AG04449 (cell line): ENCODE measurements around the gene HENMT1.

Experiments
- CTCF ChIA-PET: fragments of 350-600 bp; formaldehyde crosslinking; extraction: SDS; loops from one replicate; lab custom pipeline; 2021; ENCODE audit warnings: antibody characterized with exemption; lab: Yijun Ruan, JAX
- POLR2A ChIA-PET: fragments of 400-600, 350-600 bp; formaldehyde crosslinking; extraction: SDS; loops from one replicate; lab custom pipeline; 2020; ENCODE audit warnings: antibody characterized with exemption, inconsistent platforms; lab: Yijun Ruan, JAX
- DNase-seq: peaks from one replicate; pipeline ENCODE4 v3.0.0-alpha.2; 2010; ENCODE audit warnings: low read depth, low spot score
- H3K4me3 ChIP-seq: 2 replicates; pipeline ENCODE4 v1.5.1; 2011; ENCODE audit warnings: low read depth, mild to moderate bottlenecking, control low read depth, low read length
- CTCF ChIP-seq: IDR thresholded peaks from one replicate; pipeline ENCODE4 v1.5.1; 2011; ENCODE audit warnings: mild to moderate bottlenecking, moderate library complexity, low read length, control low read depth, inconsistent platforms; ENCODE audit not compliant: insufficient read depth; ENCODE audit errors: missing control alignments

Gene HENMT1

GRCh38 chr1:108634521-108634920 lies 26.4 kb downstream of the HENMT1 start:
- POLR2A ChIA-PET = no interaction called here
- CTCF ChIA-PET = interaction anchor here (1.1 to 2.0 kb wide), 2 partner anchors 10 to 122 kb away, joined by 3 to 9 read pairs; no protein-coding TSS in a partner anchor
- TF ChIP-seq CTCF = no peak
- no peak for DNase-seq
- no peak overlapping the region for H3K4me3 ChIP-seq

GRCh38 chr1:108628665-108629064 lies 32.2 kb downstream of the HENMT1 start:
- ChIA-PET CTCF (interaction anchor here (1.3 to 2.6 kb wide), 4 partner anchors 15 to 116 kb away, joined by 3 to 16 read pairs (median 6); partner anchors contain the start of gene EEIG2), POLR2A (no interaction called here)
- TF ChIP-seq CTCF = no peak
- no peak overlapping the region for H3K4me3 ChIP-seq
- DNase-seq = no peak

GRCh38 chr1:108627951-108628350 lies 32.9 kb downstream of the HENMT1 start:
- CTCF ChIA-PET = interaction anchor here (1.4 to 2.6 kb wide), 3 partner anchors 16 to 115 kb away, joined by 3 to 16 read pairs (median 9); partner anchors contain the start of gene EEIG2
- POLR2A ChIA-PET = no interaction called here
- TF ChIP-seq CTCF = no peak
- H3K4me3 ChIP-seq = no peak overlapping the region
- DNase-seq = no peak

- no peak for DNase-seq
- no peak overlapping the region for H3K4me3 ChIP-seq
- no peak for TF ChIP-seq CTCF
- CTCF ChIA-PET = interaction anchor here (1.4 to 2.6 kb wide), 2 partner anchors 67 to 115 kb away, joined by 3 to 16 read pairs; partner anchors contain the start of gene EEIG2
- POLR2A ChIA-PET = no interaction called here
These were observed 33.6 kb downstream of the HENMT1 start for GRCh38 chr1:108627256-108627655.

GRCh38 chr1:108624069-108624468 lies 36.8 kb downstream of the HENMT1 start:
- CTCF ChIA-PET = interaction anchor here (0.6 kb wide), 1 partner anchor 8 kb away, joined by 3 read pairs; no protein-coding TSS in a partner anchor
- TF ChIP-seq CTCF = no peak
- POLR2A ChIA-PET = no interaction called here
- DNase-seq = no peak
- H3K4me3 ChIP-seq = no peak overlapping the region

GRCh38 chr1:108617724-108618056 lies 43.2 kb downstream of the HENMT1 start:
- POLR2A ChIA-PET = no interaction called here
- no peak for DNase-seq
- CTCF ChIA-PET = no interaction called here
- TF ChIP-seq CTCF = no peak
- no peak overlapping the region for H3K4me3 ChIP-seq
